HepG2 (cell line): ENCODE data around the gene FASTKD3. TPM values are rescaled to one million over a fixed set of nuclear protein-coding genes. Genes with fewer than 3 reads are reported as not detected.

Experiments
- ARID4A ChIP-seq: sonication (generic); formaldehyde crosslinking; IDR thresholded peaks from 2 replicates; pipeline ENCODE4 v1.5.0; 2020; ENCODE audit warnings: mild to moderate bottlenecking, missing genetic modification reagents, borderline replicate concordance
- EED ChIP-seq: sonication (generic); formaldehyde crosslinking; IDR thresholded peaks from 2 replicates; pipeline ENCODE4 v1.5.0; 2020; ENCODE audit warnings: mild to moderate bottlenecking, missing genetic modification reagents
- HINFP ChIP-seq: sonication (generic); formaldehyde crosslinking; IDR thresholded peaks from 2 replicates; pipeline ENCODE4 v1.4.0; 2020; ENCODE audit warnings: low read depth, mild to moderate bottlenecking, missing genetic modification reagents
- KDM2A ChIP-seq: sonication (generic); formaldehyde crosslinking; IDR thresholded peaks from 2 replicates; pipeline ENCODE4 v1.4.0; 2020; ENCODE audit warnings: low read depth, missing genetic modification reagents, borderline replicate concordance
- LBX2 ChIP-seq: sonication (generic); formaldehyde crosslinking; IDR thresholded peaks from 2 replicates; pipeline ENCODE4 v1.5.0; 2020; ENCODE audit warnings: missing genetic modification reagents, mild to moderate bottlenecking, borderline replicate concordance
- MAFG ChIP-seq: sonication (generic); formaldehyde crosslinking; IDR thresholded peaks from 2 replicates; pipeline ENCODE4 v1.5.1; 2020; ENCODE audit warnings: mild to moderate bottlenecking, missing genetic modification reagents
- MAZ ChIP-seq, 2 experiments: sonication (generic) in 1 of 2; formaldehyde crosslinking in 1 of 2; IDR thresholded peaks; 2 replicates each; pipeline versions ENCODE4 v1.5.0 to v1.6.1; 2012 to 2020; ENCODE audit warnings: low read depth in 2 of 2, mild to moderate bottlenecking in 2 of 2, borderline replicate concordance in 1 of 2, improper control_type of control experiment in 1 of 2, low read length in 1 of 2, missing genetic modification reagents in 1 of 2, moderate library complexity in 1 of 2
- MEIS2 ChIP-seq: sonication (generic); formaldehyde crosslinking; IDR thresholded peaks from 2 replicates; pipeline ENCODE4 v1.9.0; 2021; ENCODE audit warnings: mild to moderate bottlenecking, missing genetic modification reagents
- SAP130 ChIP-seq: IDR thresholded peaks from 2 replicates; pipeline ENCODE4 v1.6.1; 2016; ENCODE audit warnings: low read depth
- SETDB1 ChIP-seq: sonication (generic); formaldehyde crosslinking; IDR thresholded peaks from 2 replicates; pipeline ENCODE4 v1.5.1; 2020; ENCODE audit warnings: missing genetic modification reagents, mild to moderate bottlenecking, borderline replicate concordance
- SIN3A ChIP-seq: IDR thresholded peaks from 2 replicates; pipeline ENCODE4 v1.6.1; 2011; ENCODE audit warnings: low read depth, mild to moderate bottlenecking, control low read depth, low read length, borderline replicate concordance
- TAF1 ChIP-seq: sonication (generic); formaldehyde crosslinking; IDR thresholded peaks from 2 replicates; pipeline ENCODE4 v1.4.0; 2020; ENCODE audit warnings: missing genetic modification reagents
- TCF12 ChIP-seq, 2 experiments: fragments of 450-650 bp in 1 of 2; sonication (generic) in 1 of 2; formaldehyde crosslinking in 1 of 2; IDR thresholded peaks; 2 replicates each; pipeline versions ENCODE4 v1.6.1 to v1.8.0; 2017 to 2022; ENCODE audit warnings: antibody characterized with exemption in 1 of 2, mild to moderate bottlenecking in 1 of 2, missing genetic modification reagents in 1 of 2, moderate library complexity in 1 of 2
- ZKSCAN8 ChIP-seq: IDR thresholded peaks from 2 replicates; pipeline ENCODE4 v1.6.1; 2016; ENCODE audit warnings: borderline replicate concordance, missing genetic modification reagents, missing compliant biosample characterization
- ZNF441 ChIP-seq: sonication (generic); formaldehyde crosslinking; IDR thresholded peaks from 2 replicates; pipeline ENCODE4 v1.7.0; 2021; ENCODE audit warnings: missing genetic modification reagents, borderline replicate concordance
- ZNF768 ChIP-seq: sonication (generic); formaldehyde crosslinking; IDR thresholded peaks from 2 replicates; pipeline ENCODE4 v1.4.0; 2020; ENCODE audit warnings: missing genetic modification reagents
- ZNF790 ChIP-seq: sonication (generic); formaldehyde crosslinking; IDR thresholded peaks from 2 replicates; pipeline ENCODE4 v1.8.0; 2022; ENCODE audit warnings: missing genetic modification reagents, mild to moderate bottlenecking, borderline replicate concordance
- ZXDC ChIP-seq: sonication (generic); formaldehyde crosslinking; IDR thresholded peaks from 2 replicates; pipeline ENCODE4 v1.5.0; 2020; ENCODE audit warnings: mild to moderate bottlenecking, missing genetic modification reagents
- polyA plus RNA-seq, 8 experiments: library from polyadenylated mRNA; depleted of rRNA in 3 of 8; stranded (reverse) in 7 of 8; unstranded in 1 of 8; fragments of >200 nt; fragmentation: Illumina TruSeq in 4 of 8; extraction: Trizol in 4 of 8; gene quantifications; 2 replicates each; pipeline versions ENCODE4 v1.2.1 to v1.2.3, GENCODE V29; 2011 to 2016; ENCODE audit warnings: low read depth in 4 of 8, missing spikeins in 1 of 8, mixed read lengths in 1 of 8; ENCODE audit not compliant: insufficient read depth in 1 of 8
- total RNA-seq, 5 experiments: library from RNA; depleted of rRNA; stranded (reverse); fragments of >200 nt; fragmentation: Illumina TruSeq; extraction: Trizol; gene quantifications; 2 replicates each; pipeline ENCODE4 v1.2.3, GENCODE V29; 2016; ENCODE audit warnings: low read depth in 1 of 5

Gene FASTKD3
- total and polyA plus RNA-seq, 2 of the 13 experiments (the other 11 are each of a cell fraction or from before 2014, with no cell fraction given) = 6.9 to 17.8 TPM

- TF ChIP-seq KDM2A (CRISPR knock-in tag) = peak; percentile 20; the same call in 1 of the 2 replicates
- TF ChIP-seq HINFP = 0 out of 2 replicates have a peak, but pooled peaks have one; percentile 55
- TF ChIP-seq ZXDC (CRISPR knock-in tag) = no peak
- TF ChIP-seq LBX2 = 0 out of 2 replicates have a peak, but pooled peaks have one; percentile 56
- peak; percentile 90 for TF ChIP-seq SAP130 (CRISPR knock-in tag)
- no peak for TF ChIP-seq SETDB1 (CRISPR knock-in tag)
- TF ChIP-seq ZKSCAN8 (CRISPR knock-in tag) = no peak
- no peak for TF ChIP-seq EED (CRISPR knock-in tag)
- TF ChIP-seq ZNF441 = no peak
- peak; percentile 25; the same call in 1 of the 2 replicates for TF ChIP-seq MAZ (IDR thresholded peaks at IDR 0.05; ENCODE audit: borderline replicate concordance, low read depth, low read length)
- TF ChIP-seq MAZ (CRISPR knock-in tag; IDR thresholded peaks at IDR 0.05; ENCODE audit: low read depth) = no peak
- peak; percentile 93; the same call in 1 of the 2 replicates for TF ChIP-seq SIN3A
- TF ChIP-seq ZNF768 (CRISPR knock-in tag) = peak; percentile 74; the same call in 1 of the 2 replicates
- TF ChIP-seq ZNF790 (CRISPR knock-in tag) = no peak
- TF ChIP-seq ARID4A = peak; percentile 93
- no peak for TF ChIP-seq TCF12 (IDR thresholded peaks at IDR 0.05)
- TF ChIP-seq TCF12 (CRISPR knock-in tag; IDR thresholded peaks at IDR 0.05) = no peak
- 0 out of 2 replicates have a peak, but pooled peaks have one; percentile 40 for TF ChIP-seq MEIS2
- TF ChIP-seq MAFG (CRISPR knock-in tag) = no peak
- 0 out of 2 replicates have a peak, but pooled peaks have one; percentile 16 for TF ChIP-seq TAF1 (CRISPR knock-in tag)
Measured at GRCh38 chr5:7850395-7851239, 18.2 kb downstream of the FASTKD3 start, which contains the start of gene CFAP90 (continued).
